Measurements from ENCODE around the gene CDC42BPA. TPM values are rescaled to one million over a fixed set of nuclear protein-coding genes. Genes with fewer than 3 reads are reported as not detected.

The CDC42BPA gene
- total and polyA plus RNA-seq, 9 of the 15 experiments (the other 6 are each of a cell fraction or from before 2014, with no cell fraction given): 8.0 to 77.5 (median 52.1) TPM

GRCh38 chr1:227261501-227261900 lies 56.8 kb downstream of the CDC42BPA start (continued):
- no peak for TF ChIP-seq KDM4B (IDR thresholded peaks at IDR 0.05; ENCODE audit: borderline replicate concordance in 2 of 2, low read depth in 1 of 2)
- TF ChIP-seq PPARD (CRISPR knock-in tag; IDR thresholded peaks at IDR 0.05): no peak

DNA sequence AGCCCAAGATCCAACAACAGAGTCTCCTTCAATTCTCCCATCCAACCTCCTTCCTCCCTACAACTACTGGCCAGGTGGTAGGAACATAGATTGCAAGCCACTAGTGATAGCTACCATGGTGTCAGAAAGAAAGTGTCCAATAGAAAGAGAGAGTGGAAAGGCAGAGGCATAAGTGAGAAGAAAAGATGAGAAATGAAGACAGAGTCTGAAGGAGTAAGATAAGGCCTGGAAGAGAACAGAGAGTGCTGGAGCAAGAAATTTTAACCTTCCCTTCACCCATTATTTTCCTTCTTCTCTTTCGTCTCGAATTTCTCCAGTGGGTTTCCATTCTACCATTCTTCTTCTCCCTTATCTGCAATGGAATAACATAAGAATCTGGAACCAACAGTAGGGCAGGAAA lies 57.9 kb downstream of the CDC42BPA start:
- FAIRE-seq (peak; percentile 90), DNase-seq (ENCODE audit: extremely low read depth in 1 of 4, low spot score in 3 of 4) (peak; percentile 28 to 87 (median 63)), ATAC-seq (peak; percentile 88)
- peaks cover 96% of the 10 kb centered on the region for H3K79me2 ChIP-seq (ENCODE audit: control insufficient read depth, insufficient read depth, low read length)
- peaks cover 8% of the 10 kb centered on the region; the same call in 2 of the 3 replicates for H3K36me3 ChIP-seq (ENCODE audit: control insufficient read depth, insufficient read depth, low read length)
- H3K27me3 ChIP-seq (ENCODE audit: control insufficient read depth in 2 of 2, insufficient read depth in 2 of 2, low read length in 2 of 2): no peaks in the 10 kb centered on the region
- BruUV-seq (replicated peaks): no TSS peak
- WGBS (ENCODE audit: insufficient coverage, low coverage, missing lambda C conversion rate): 4% methylated on average over 2 of the region's 2 CpGs
- H4K20me1 ChIP-seq (replicated peaks; ENCODE audit: control insufficient read depth, insufficient read depth, low read length): no peaks in the 10 kb centered on the region
- H2AFZ ChIP-seq (ENCODE audit: low read depth, low read length): no peak overlapping the region
- POLR2A ChIA-PET: interaction anchor here (0.6 to 1.8 kb wide), 4 partner anchors 13 to 470 kb away, joined by 3 to 5 read pairs (median 3); no protein-coding TSS in a partner anchor
- no peaks in the 10 kb centered on the region for H3K9me3 ChIP-seq (replicated peaks; ENCODE audit: control insufficient read depth, insufficient read depth, low read depth, low read length)
- in situ Hi-C loops (cut with MboI) (no loop called here), intact Hi-C loops (cut with micrococcal nuclease) (loop anchor here (5.0 kb wide), 1 partner anchor 52 kb away; no protein-coding TSS in a partner anchor)
- H3K9me1 ChIP-seq (ENCODE audit: control insufficient read depth, insufficient read depth, low read length): no peaks in the 10 kb centered on the region
- H3K4me2 ChIP-seq (ENCODE audit: insufficient read depth, low read length): peak overlapping the region; percentile 20; the same call in 1 of the 2 replicates
- peak overlapping the region; percentile 49; the same call in 1 of the 3 replicates for H3K27ac ChIP-seq (ENCODE audit: extremely low read depth, low read depth, low read length)
- CTCF ChIA-PET (ENCODE audit: low intra/inter-chr PET ratio): no interaction called here
- no peak overlapping the region for H3K9ac ChIP-seq (ENCODE audit: insufficient read depth in 1 of 2, low read depth in 2 of 2, low read length in 2 of 2)
- H3K4me1 ChIP-seq (replicated peaks in 1 of 2; ENCODE audit: control insufficient read depth in 2 of 2, insufficient read depth in 2 of 2, low read length in 2 of 2): peaks cover 10 to 15% of the 10 kb centered on the region in 2 experiments; a peak in 4 of 5 replicates
- H3K4me3 ChIP-seq: no peak overlapping the region
- peak; percentile 50; the same call in 1 of the 2 replicates for TF ChIP-seq NFIC (IDR thresholded peaks at IDR 0.05)
- no peak for TF ChIP-seq ZNF785 (CRISPR knock-in tag; IDR thresholded peaks at IDR 0.05)
- TF ChIP-seq, protein P1, sequence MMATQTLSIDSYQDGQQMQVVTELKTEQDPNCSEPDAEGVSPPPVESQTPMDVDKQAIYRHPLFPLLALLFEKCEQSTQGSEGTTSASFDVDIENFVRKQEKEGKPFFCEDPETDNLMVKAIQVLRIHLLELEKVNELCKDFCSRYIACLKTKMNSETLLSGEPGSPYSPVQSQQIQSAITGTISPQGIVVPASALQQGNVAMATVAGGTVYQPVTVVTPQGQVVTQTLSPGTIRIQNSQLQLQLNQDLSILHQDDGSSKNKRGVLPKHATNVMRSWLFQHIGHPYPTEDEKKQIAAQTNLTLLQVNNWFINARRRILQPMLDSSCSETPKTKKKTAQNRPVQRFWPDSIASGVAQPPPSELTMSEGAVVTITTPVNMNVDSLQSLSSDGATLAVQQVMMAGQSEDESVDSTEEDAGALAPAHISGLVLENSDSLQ (IDR thresholded peaks at IDR 0.05): 0 out of 2 replicates have a peak, but pooled peaks have one; percentile 26
- TF ChIP-seq ZFX (CRISPR knock-in tag; IDR thresholded peaks at IDR 0.05): no peak
- peak; percentile 80 for TF ChIP-seq RFX1 (IDR thresholded peaks at IDR 0.05)
- TF ChIP-seq CC2D1A (IDR thresholded peaks at IDR 0.05): peak; percentile 83
- TF ChIP-seq, protein P2, sequence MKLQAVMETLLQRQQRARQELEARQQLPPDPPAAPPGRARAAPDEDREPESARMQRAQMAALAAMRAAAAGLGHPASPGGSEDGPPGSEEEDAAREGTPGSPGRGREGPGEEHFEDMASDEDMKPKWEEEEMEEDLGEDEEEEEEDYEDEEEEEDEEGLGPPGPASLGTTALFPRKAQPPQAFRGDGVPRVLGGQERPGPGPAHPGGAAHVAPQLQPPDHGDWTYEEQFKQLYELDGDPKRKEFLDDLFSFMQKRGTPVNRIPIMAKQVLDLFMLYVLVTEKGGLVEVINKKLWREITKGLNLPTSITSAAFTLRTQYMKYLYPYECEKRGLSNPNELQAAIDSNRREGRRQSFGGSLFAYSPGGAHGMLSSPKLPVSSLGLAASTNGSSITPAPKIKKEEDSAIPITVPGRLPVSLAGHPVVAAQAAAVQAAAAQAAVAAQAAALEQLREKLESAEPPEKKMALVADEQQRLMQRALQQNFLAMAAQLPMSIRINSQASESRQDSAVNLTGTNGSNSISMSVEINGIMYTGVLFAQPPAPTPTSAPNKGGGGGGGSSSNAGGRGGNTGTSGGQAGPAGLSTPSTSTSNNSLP (IDR thresholded peaks at IDR 0.05; ENCODE audit: borderline replicate concordance, low read depth, low read length): peak; percentile 24; the same call in 1 of the 2 replicates
- TF ChIP-seq TAL1 (IDR thresholded peaks at IDR 0.05): peak; percentile 82
- TF ChIP-seq LCOR (CRISPR knock-in tag; IDR thresholded peaks at IDR 0.05): 0 out of 2 replicates have a peak, but pooled peaks have one; percentile 18
- TF ChIP-seq CREB5 (CRISPR knock-in tag; IDR thresholded peaks at IDR 0.05): no peak
- TF ChIP-seq NRF1 (conservative IDR thresholded peaks at IDR 0.05 in 1 of 2, IDR thresholded peaks at IDR 0.05 in 1 of 2): 0 out of 4 replicates have a peak, but pooled peaks of 1 of the 2 experiments have one; percentile 16
- peak in 1 of 2 experiments; percentile 88; a peak in 1 of 3 replicates for TF ChIP-seq CBX3 (IDR thresholded peaks at IDR 0.05; ENCODE audit: borderline replicate concordance in 1 of 2, low read length in 2 of 2)
- no peak for TF ChIP-seq PHF20 (IDR thresholded peaks at IDR 0.05; ENCODE audit: partially characterized antibody)
- TF ChIP-seq SPI1 (IDR thresholded peaks at IDR 0.05; ENCODE audit: borderline replicate concordance, low read depth, low read length): 0 out of 2 replicates have a peak, but pooled peaks have one; percentile 15
